ENCODE measurements around the gene NXT1.

The NXT1 gene

GRCh38 chr20:23396950-23397627 lies 46.5 kb downstream of the NXT1 start:
- H3K79me2 ChIP-seq (ENCODE audit: insufficient read depth, low read length): peaks cover 4% of the 10 kb centered on the region; the same call in 1 of the 2 replicates
- H3K9me3 ChIP-seq (ENCODE audit: low read length): no peaks in the 10 kb centered on the region
- H2AFZ ChIP-seq (ENCODE audit: low read length): no peak overlapping the region
- H3K4me2 ChIP-seq (ENCODE audit: low read length): no peak overlapping the region
- H3K4me1 ChIP-seq (ENCODE audit: insufficient read depth, low read length, severe bottlenecking): peaks cover 7% of the 10 kb centered on the region
- no peaks in the 10 kb centered on the region for H3K9me2 ChIP-seq (ENCODE audit: low read depth, low read length)
- no peak overlapping the region for H3K9ac ChIP-seq (ENCODE audit: low read length)
- peaks cover 54% of the 10 kb centered on the region for H3K36me3 ChIP-seq (ENCODE audit: insufficient read depth, low read length)
- H3K27me3 ChIP-seq (ENCODE audit: insufficient read depth, low read length): no peaks in the 10 kb centered on the region
- TF ChIP-seq CTCF (IDR thresholded peaks at IDR 0.05; ENCODE audit: low read length): no peak
- H4K20me1 ChIP-seq (ENCODE audit: insufficient read depth, low read length): no peaks in the 10 kb centered on the region
- H3K4me3 ChIP-seq (ENCODE audit: low read depth, low read length, poor library complexity, severe bottlenecking): no peak overlapping the region
- no peak overlapping the region for H3K27ac ChIP-seq (ENCODE audit: low read depth, low read length, poor library complexity, severe bottlenecking)
- H3F3A ChIP-seq (ENCODE audit: insufficient read depth, low read length): no peaks in the 10 kb centered on the region

GRCh38 chr20:23397961-23398360 lies 47.4 kb downstream of the NXT1 start:
- H3K4me1 ChIP-seq (ENCODE audit: insufficient read depth, low read length, severe bottlenecking): no peaks in the 10 kb centered on the region
- H3K9me3 ChIP-seq (ENCODE audit: low read length): no peaks in the 10 kb centered on the region
- no peak overlapping the region for H3K27ac ChIP-seq (ENCODE audit: low read depth, low read length, poor library complexity, severe bottlenecking)
- no peak overlapping the region for H3K9ac ChIP-seq (ENCODE audit: low read length)
- no peak overlapping the region for H2AFZ ChIP-seq (ENCODE audit: low read length)
- peaks cover 58% of the 10 kb centered on the region for H3K36me3 ChIP-seq (ENCODE audit: insufficient read depth, low read length)
- H4K20me1 ChIP-seq (ENCODE audit: insufficient read depth, low read length): no peaks in the 10 kb centered on the region
- peaks cover 9% of the 10 kb centered on the region for H3K79me2 ChIP-seq (ENCODE audit: insufficient read depth, low read length)
- no peaks in the 10 kb centered on the region for H3K9me2 ChIP-seq (ENCODE audit: low read depth, low read length)
- no peak overlapping the region for H3K4me2 ChIP-seq (ENCODE audit: low read length)
- H3F3A ChIP-seq (ENCODE audit: insufficient read depth, low read length): no peaks in the 10 kb centered on the region
- H3K4me3 ChIP-seq (ENCODE audit: low read depth, low read length, poor library complexity, severe bottlenecking): no peak overlapping the region
- H3K27me3 ChIP-seq (ENCODE audit: insufficient read depth, low read length): no peaks in the 10 kb centered on the region
- TF ChIP-seq CTCF (IDR thresholded peaks at IDR 0.05; ENCODE audit: low read length): no peak
- TF ChIP-seq EZH2 (IDR thresholded peaks at IDR 0.05; ENCODE audit: borderline replicate concordance, low read length): no peak

GRCh38 chr20:23399568-23400241 lies 49.1 kb downstream of the NXT1 start:
- no peaks in the 10 kb centered on the region for H3K9me2 ChIP-seq (ENCODE audit: low read depth, low read length)
- H3K4me3 ChIP-seq (ENCODE audit: low read depth, low read length, poor library complexity, severe bottlenecking): no peak overlapping the region
- no peak overlapping the region for H3K27ac ChIP-seq (ENCODE audit: low read depth, low read length, poor library complexity, severe bottlenecking)
- no peaks in the 10 kb centered on the region for H4K20me1 ChIP-seq (ENCODE audit: insufficient read depth, low read length)
- no peak overlapping the region for H3K4me2 ChIP-seq (ENCODE audit: low read length)
- no peak for TF ChIP-seq EZH2 (IDR thresholded peaks at IDR 0.05; ENCODE audit: borderline replicate concordance, low read length)
- TF ChIP-seq CTCF (IDR thresholded peaks at IDR 0.05; ENCODE audit: low read length): no peak
- H3K9me3 ChIP-seq (ENCODE audit: low read length): no peaks in the 10 kb centered on the region
- H3F3A ChIP-seq (ENCODE audit: insufficient read depth, low read length): no peaks in the 10 kb centered on the region
- H3K79me2 ChIP-seq (ENCODE audit: insufficient read depth, low read length): peaks cover 18% of the 10 kb centered on the region
- H3K4me1 ChIP-seq (ENCODE audit: insufficient read depth, low read length, severe bottlenecking): no peaks in the 10 kb centered on the region
- peaks cover 43% of the 10 kb centered on the region for H3K36me3 ChIP-seq (ENCODE audit: insufficient read depth, low read length)
- H3K9ac ChIP-seq (ENCODE audit: low read length): no peak overlapping the region
- no peak overlapping the region for H2AFZ ChIP-seq (ENCODE audit: low read length)
- H3K27me3 ChIP-seq (ENCODE audit: insufficient read depth, low read length): no peaks in the 10 kb centered on the region

All from OCI-LY1 (cell line).